SK-N-SH (cell line): ENCODE data around the gene ERMN.

Experiments
- FOXM1 ChIP-seq: IDR thresholded peaks from 2 replicates; pipeline ENCODE4 v1.4.0; 2012; ENCODE audit warnings: low read depth, mild to moderate bottlenecking
- TF ChIP-seq, protein P1 (sequence below): fragments of 200-600 bp; sonication (generic); IDR thresholded peaks from 2 replicates; pipeline ENCODE4 v1.6.1; 2017; ENCODE audit warnings: antibody characterized with exemption, mild to moderate bottlenecking, moderate library complexity

GRCh38 chr2:157327621-157328500, 2.2 kb upstream of the ERMN start:
- TF ChIP-seq FOXM1: no peak
- TF ChIP-seq, protein P1, sequence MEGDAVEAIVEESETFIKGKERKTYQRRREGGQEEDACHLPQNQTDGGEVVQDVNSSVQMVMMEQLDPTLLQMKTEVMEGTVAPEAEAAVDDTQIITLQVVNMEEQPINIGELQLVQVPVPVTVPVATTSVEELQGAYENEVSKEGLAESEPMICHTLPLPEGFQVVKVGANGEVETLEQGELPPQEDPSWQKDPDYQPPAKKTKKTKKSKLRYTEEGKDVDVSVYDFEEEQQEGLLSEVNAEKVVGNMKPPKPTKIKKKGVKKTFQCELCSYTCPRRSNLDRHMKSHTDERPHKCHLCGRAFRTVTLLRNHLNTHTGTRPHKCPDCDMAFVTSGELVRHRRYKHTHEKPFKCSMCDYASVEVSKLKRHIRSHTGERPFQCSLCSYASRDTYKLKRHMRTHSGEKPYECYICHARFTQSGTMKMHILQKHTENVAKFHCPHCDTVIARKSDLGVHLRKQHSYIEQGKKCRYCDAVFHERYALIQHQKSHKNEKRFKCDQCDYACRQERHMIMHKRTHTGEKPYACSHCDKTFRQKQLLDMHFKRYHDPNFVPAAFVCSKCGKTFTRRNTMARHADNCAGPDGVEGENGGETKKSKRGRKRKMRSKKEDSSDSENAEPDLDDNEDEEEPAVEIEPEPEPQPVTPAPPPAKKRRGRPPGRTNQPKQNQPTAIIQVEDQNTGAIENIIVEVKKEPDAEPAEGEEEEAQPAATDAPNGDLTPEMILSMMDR: peak; percentile 89
